Measurements from ENCODE around the gene STAU1.

- TF ChIP-seq ASH2L (IDR thresholded peaks at IDR 0.05; ENCODE audit: borderline replicate concordance, low read depth) (no peak), POLR2A (IDR thresholded peaks at IDR 0.05; ENCODE audit: low read depth, low read length) (no peak), MYC (IDR thresholded peaks at IDR 0.05; ENCODE audit: insufficient read depth, insufficient read length, insufficient replicate concordance, low read length, severe bottlenecking) (no peak), CTCF (IDR thresholded peaks at IDR 0.05 in 2 of 3, conservative IDR thresholded peaks at IDR 0.05 in 1 of 3; ENCODE audit: control insufficient read depth in 2 of 3, extremely low read depth in 1 of 3, insufficient read depth in 1 of 3, low read depth in 3 of 3, low read length in 3 of 3) (no peak), REST (IDR thresholded peaks at IDR 0.05; ENCODE audit: low read depth, low read length) (no peak), POLR2AphosphoS5 (IDR thresholded peaks at IDR 0.05; ENCODE audit: low read length) (no peak), MTA2 (IDR thresholded peaks at IDR 0.05; ENCODE audit: low read depth) (no peak), NRF1 (conservative IDR thresholded peaks at IDR 0.05; ENCODE audit: low read depth, low read length) (no peak)
Measured at GRCh38 chr20:49199729-49200293, 11.7 kb upstream of the STAU1 start.
